GM08714 (cell line): ENCODE results near the gene AADACL2.

Source experiments
- H3K4me3 ChIP-seq: fragments of 200-500 bp; sonication (Bioruptor generic); 2 replicates; pipeline ENCODE4 v1.5.1; 2014; ENCODE audit warnings: mild to moderate bottlenecking, low read length, inconsistent platforms
- ZNF274 ChIP-seq: IDR thresholded peaks from 2 replicates; pipeline ENCODE4 v1.6.1; 2012; ENCODE audit warnings: mild to moderate bottlenecking, low read depth, low read length

AADACL2 gene

GRCh38 chr3:151733613-151734012 lies at the start of gene AADACL2:
Gene AADACL2, plus strand, starts transcription at chr3:151733927. Its CDS starts 109 bp downstream, at chr3:151734036.
- TF ChIP-seq ZNF274, result no peak

GRCh38 chr3:151684094-151684493 lies 49.6 kb upstream of the AADACL2 start:
- no peak for TF ChIP-seq ZNF274
- no peak overlapping the region for H3K4me3 ChIP-seq

More at GRCh38 chr3:151733613-151734012, at the start of gene AADACL2:
- no peak within 1 kb of the TSS for H3K4me3 ChIP-seq

GRCh38 chr3:151686257-151686656 lies 47.5 kb upstream of the AADACL2 start:
- no peak for TF ChIP-seq ZNF274
- H3K4me3 ChIP-seq, result no peak overlapping the region

GRCh38 chr3:151687076-151687475 lies 46.7 kb upstream of the AADACL2 start:
- TF ChIP-seq ZNF274, result no peak
- H3K4me3 ChIP-seq, result no peak overlapping the region

GRCh38 chr3:151688571-151688970 lies 45.2 kb upstream of the AADACL2 start:
- no peak overlapping the region for H3K4me3 ChIP-seq
- no peak for TF ChIP-seq ZNF274

GRCh38 chr3:151690645-151691044 lies 43.1 kb upstream of the AADACL2 start:
- H3K4me3 ChIP-seq, result no peak overlapping the region
- no peak for TF ChIP-seq ZNF274

- H3K4me3 ChIP-seq, result no peak overlapping the region
- no peak for TF ChIP-seq ZNF274
These were observed 36.2 kb upstream of the AADACL2 start for GRCh38 chr3:151697496-151697895.

- TF ChIP-seq ZNF274, result no peak
- H3K4me3 ChIP-seq, result no peak overlapping the region
These were observed 26.5 kb upstream of the AADACL2 start for GRCh38 chr3:151707216-151707615.

- no peak for TF ChIP-seq ZNF274
These were observed 24.9 kb upstream of the AADACL2 start for GRCh38 chr3:151708868-151709267.

GRCh38 chr3:151709847-151710246 lies 23.9 kb upstream of the AADACL2 start:
- TF ChIP-seq ZNF274, result no peak
- H3K4me3 ChIP-seq, result no peak overlapping the region

More at GRCh38 chr3:151708868-151709267, 24.9 kb upstream of the AADACL2 start:
- H3K4me3 ChIP-seq, result no peak overlapping the region

- H3K4me3 ChIP-seq, result no peak overlapping the region
- TF ChIP-seq ZNF274, result no peak
These were observed 12.4 kb upstream of the AADACL2 start for GRCh38 chr3:151721294-151721693.

GRCh38 chr3:151722856-151723255 lies 10.9 kb upstream of the AADACL2 start:
- TF ChIP-seq ZNF274, result no peak
- no peak overlapping the region for H3K4me3 ChIP-seq

- TF ChIP-seq ZNF274, result no peak
- no peak overlapping the region for H3K4me3 ChIP-seq
These were observed 8.9 kb upstream of the AADACL2 start for GRCh38 chr3:151724576-151725562.

GRCh38 chr3:151726016-151726415 lies 7.7 kb upstream of the AADACL2 start:
- no peak for TF ChIP-seq ZNF274

GRCh38 chr3:151732861-151733260 lies 866 bp upstream of the AADACL2 start:
- no peak for TF ChIP-seq ZNF274
- H3K4me3 ChIP-seq, result no peak overlapping the region

More at GRCh38 chr3:151726016-151726415, 7.7 kb upstream of the AADACL2 start:
- no peak overlapping the region for H3K4me3 ChIP-seq
